ENCODE results near the gene NCAM1.

DNA sequence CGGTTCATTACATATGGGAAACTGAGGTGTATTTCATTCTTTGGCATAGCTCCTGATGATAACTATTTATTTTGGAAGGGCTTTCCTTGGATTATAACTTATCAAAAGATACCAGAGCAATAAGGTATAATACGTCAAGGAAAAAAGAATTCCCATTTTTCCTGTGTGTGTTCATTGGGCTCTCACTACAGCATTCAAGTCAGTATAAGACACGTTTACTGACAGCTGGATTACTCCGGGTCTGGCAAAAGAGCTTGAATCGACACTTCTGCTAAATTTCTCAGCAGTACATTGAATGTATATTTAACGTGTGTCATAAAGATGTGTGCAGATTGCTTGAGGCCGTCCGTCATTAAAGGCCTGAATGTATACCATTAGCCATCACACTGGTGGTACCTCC, 163.4 kb downstream of the NCAM1 start:
- TF ChIP-seq EZH2 (IDR thresholded peaks at IDR 0.05) (no peak), POLR2AphosphoS5 (IDR thresholded peaks at IDR 0.05; ENCODE audit: borderline replicate concordance, low read depth, low read length) (no peak)

Data from SK-N-MC (cell line).